Fibroblast of lung (primary cell): ENCODE results near the gene ATXN1.

Source experiments
- CTCF ChIP-seq, 2 donors: IDR thresholded peaks in 1 of 2; conservative IDR thresholded peaks in 1 of 2; 1 replicate in 1 of 2; 2 replicates in 1 of 2; pipeline ENCODE4 v1.5.1; 2011 to 2012; ENCODE audit warnings: low read length in 2 of 2, control low read depth in 1 of 2, inconsistent platforms in 1 of 2, low read depth in 1 of 2, mild to moderate bottlenecking in 1 of 2
- EZH2 ChIP-seq: IDR thresholded peaks from 2 replicates; pipeline ENCODE4 v1.5.1; 2012; ENCODE audit warnings: low read length, control low read depth, mild to moderate bottlenecking; ENCODE audit errors: missing control alignments

DNA sequence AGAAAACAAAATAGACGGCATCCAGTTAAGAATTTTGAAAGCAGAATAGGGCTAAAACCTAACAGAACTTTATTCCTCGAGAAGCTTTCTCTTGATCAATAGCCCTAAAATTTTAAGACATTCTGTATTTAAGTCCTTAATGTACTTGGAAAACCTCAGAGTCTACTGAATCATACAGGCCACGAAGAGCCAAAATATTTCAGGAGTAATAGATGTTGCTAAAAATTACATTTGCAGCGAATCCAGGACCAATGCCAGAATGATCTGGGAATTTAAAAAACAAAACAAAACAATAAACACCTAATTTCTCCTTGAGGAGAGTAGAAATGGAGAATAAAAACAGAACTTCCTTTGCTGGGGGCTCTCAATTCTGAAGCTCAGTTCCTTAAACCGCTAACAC, 23.3 kb downstream of the ATXN1 start:
- TF ChIP-seq CTCF (conservative IDR thresholded peaks at IDR 0.05 in 1 of 2, IDR thresholded peaks at IDR 0.05 in 1 of 2; ENCODE audit: low read depth in 1 of 2, low read length in 2 of 2) (no peak), EZH2 (no peak)
